ENCODE measurements around the gene ZNF608. TPM values are rescaled to one million over a fixed set of nuclear protein-coding genes. Genes with fewer than 3 reads are reported as not detected.

The ZNF608 gene
- total RNA-seq, 3 donors from 2014 or later (not counting 1 experiment from before 2014, with no cell fraction given): 0.39 to 6.6 TPM; not detected in 1

DNA sequence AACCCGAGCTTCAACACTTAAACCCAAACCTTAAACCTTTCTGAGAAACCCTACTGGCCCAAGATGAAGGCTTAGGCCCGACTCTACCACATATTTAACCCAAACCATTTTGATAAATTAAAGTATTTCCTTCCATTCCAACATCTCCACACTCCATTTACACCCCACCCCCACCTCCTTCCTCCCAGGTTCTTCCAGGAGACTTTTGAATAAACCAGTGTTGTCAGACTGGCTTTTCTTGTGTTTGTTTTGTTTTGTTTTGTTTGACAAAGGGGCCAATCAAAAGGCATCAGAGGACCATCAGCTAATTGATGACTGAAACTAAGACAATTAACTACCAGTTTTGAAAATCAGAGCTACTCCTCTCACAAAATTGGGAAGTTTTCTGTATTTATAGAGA, 4.6 kb upstream of the ZNF608 start:
- peaks cover 23% of the 10 kb centered on the region for H3K4me1 ChIP-seq (ENCODE audit: control insufficient read depth, insufficient read depth, low read length)
- Mint-ChIP-seq H3K36me3 (peaks cover 6% of the 10 kb centered on the region), H3K27ac (no peak overlapping the region), H3K4me3 (no peak overlapping the region), H3K27me3 (ENCODE audit: low read depth in 2 of 2) (peaks cover 29 to 44% of the 10 kb centered on the region in 2 donors), H3K4me1 (peaks cover 32 to 34% of the 10 kb centered on the region in 2 donors), H3K9me3 (peaks cover 0 to 2% of the 10 kb centered on the region in 2 donors)
- peaks cover 12% of the 10 kb centered on the region for H3K27me3 ChIP-seq (ENCODE audit: control insufficient read depth, insufficient read depth, low read length)
- no peak overlapping the region for H3K27ac ChIP-seq (ENCODE audit: low read length)
- 81% methylated on average over 2 of the region's 2 CpGs for WGBS (ENCODE audit: insufficient coverage)
- H3K36me3 ChIP-seq (ENCODE audit: control insufficient read depth, insufficient read depth, low read length): no peaks in the 10 kb centered on the region
- ATAC-seq (no peak), DNase-seq (no peak)
- intact Hi-C loops (cut with micrococcal nuclease): no loop called here
- TF ChIP-seq, protein P1, sequence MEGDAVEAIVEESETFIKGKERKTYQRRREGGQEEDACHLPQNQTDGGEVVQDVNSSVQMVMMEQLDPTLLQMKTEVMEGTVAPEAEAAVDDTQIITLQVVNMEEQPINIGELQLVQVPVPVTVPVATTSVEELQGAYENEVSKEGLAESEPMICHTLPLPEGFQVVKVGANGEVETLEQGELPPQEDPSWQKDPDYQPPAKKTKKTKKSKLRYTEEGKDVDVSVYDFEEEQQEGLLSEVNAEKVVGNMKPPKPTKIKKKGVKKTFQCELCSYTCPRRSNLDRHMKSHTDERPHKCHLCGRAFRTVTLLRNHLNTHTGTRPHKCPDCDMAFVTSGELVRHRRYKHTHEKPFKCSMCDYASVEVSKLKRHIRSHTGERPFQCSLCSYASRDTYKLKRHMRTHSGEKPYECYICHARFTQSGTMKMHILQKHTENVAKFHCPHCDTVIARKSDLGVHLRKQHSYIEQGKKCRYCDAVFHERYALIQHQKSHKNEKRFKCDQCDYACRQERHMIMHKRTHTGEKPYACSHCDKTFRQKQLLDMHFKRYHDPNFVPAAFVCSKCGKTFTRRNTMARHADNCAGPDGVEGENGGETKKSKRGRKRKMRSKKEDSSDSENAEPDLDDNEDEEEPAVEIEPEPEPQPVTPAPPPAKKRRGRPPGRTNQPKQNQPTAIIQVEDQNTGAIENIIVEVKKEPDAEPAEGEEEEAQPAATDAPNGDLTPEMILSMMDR (IDR thresholded peaks at IDR 0.05): no peak
- H3K4me3 ChIP-seq (ENCODE audit: low read length): no peak overlapping the region
- H3K9me3 ChIP-seq (ENCODE audit: control insufficient read depth, insufficient read depth, low read length): no peaks in the 10 kb centered on the region

DNA sequence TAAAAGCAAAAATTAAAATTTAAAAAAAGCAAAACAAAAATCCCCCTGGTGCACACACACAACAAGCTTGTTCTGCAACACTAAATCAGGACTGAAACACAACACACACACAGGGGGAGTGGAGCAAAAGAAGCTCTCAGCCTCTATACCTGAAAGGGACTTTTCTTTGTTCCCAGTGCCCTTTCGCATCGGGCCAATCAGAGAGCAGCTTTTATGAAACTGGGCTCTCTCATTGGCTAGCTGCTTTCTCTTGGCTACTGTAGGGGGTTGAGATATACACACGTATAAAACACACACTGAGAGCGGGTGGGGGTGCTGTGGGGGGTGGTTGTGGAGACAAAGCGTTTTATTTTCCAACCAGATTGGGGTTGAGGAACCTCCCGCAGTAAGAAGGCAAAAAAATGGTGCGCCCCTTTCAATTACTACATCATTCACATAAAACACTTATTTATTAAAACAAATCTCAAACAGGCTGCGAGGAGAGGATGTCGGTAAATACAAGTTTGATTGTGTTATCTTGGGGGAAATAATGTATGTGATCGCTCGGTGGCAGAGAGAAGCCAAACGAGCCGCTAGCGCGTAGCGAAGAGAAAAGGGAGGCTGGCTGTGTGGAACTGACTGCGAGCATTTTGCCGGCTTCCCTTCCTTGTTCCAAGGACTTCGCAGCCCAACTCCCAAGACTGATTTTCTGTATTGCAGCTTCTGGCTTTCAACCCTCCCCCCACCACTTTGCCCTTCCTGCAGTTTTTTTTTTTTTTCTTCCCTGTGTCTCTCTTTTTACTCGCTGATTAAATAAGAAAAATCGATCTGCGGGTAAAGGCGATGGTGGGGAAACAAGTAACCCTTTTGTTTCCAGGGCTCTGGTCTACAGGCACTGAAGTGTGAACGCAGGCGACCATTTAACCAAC, 2.5 kb upstream of the ZNF608 start:
- H3K36me3 Mint-ChIP-seq: peaks cover 6% of the 10 kb centered on the region
- H3K27ac Mint-ChIP-seq: peak overlapping the region in 1 of 2 donors; percentile 66
- DNase-seq (peak in 1 of 2 donors; percentile 33), ATAC-seq (peak; percentile 79 to 81 (median 81))
- TF ChIP-seq, protein P1 (IDR thresholded peaks at IDR 0.05): no peak
- no peaks in the 10 kb centered on the region for H3K36me3 ChIP-seq (ENCODE audit: control insufficient read depth, insufficient read depth, low read length)
- H3K27me3 ChIP-seq (ENCODE audit: control insufficient read depth, insufficient read depth, low read length): peaks cover 29% of the 10 kb centered on the region
- H3K27ac ChIP-seq (ENCODE audit: low read length): peak overlapping the region; percentile 52
- peaks cover 36 to 38% of the 10 kb centered on the region in 2 donors for H3K4me1 Mint-ChIP-seq
- intact Hi-C loops (cut with micrococcal nuclease): loop anchor here (5.0 kb wide), 1 partner anchor 97 kb away; no protein-coding TSS in a partner anchor
- peak overlapping the region; percentile 75 for H3K4me3 Mint-ChIP-seq
- 10% methylated on average over 19 of the region's 25 CpGs for WGBS (ENCODE audit: insufficient coverage)
- H3K27me3 Mint-ChIP-seq (ENCODE audit: low read depth in 2 of 2): peaks cover 18 to 47% of the 10 kb centered on the region in 2 donors
- H3K9me3 ChIP-seq (ENCODE audit: control insufficient read depth, insufficient read depth, low read length): no peaks in the 10 kb centered on the region
- peaks cover 0 to 2% of the 10 kb centered on the region in 2 donors for H3K9me3 Mint-ChIP-seq
- peaks cover 26% of the 10 kb centered on the region for H3K4me1 ChIP-seq (ENCODE audit: control insufficient read depth, insufficient read depth, low read length)
- H3K4me3 ChIP-seq (ENCODE audit: low read length): peak overlapping the region; percentile 39

GRCh38 chr5:124747791-124748686, 1.6 kb upstream of the ZNF608 start:
- peak overlapping the region; percentile 71 for H3K27ac ChIP-seq (ENCODE audit: low read length)
- peak; percentile 44 to 65 (median 52) for ATAC-seq
- peaks cover 18 to 47% of the 10 kb centered on the region in 2 donors for H3K27me3 Mint-ChIP-seq (ENCODE audit: low read depth in 2 of 2)
- H3K4me1 Mint-ChIP-seq: peaks cover 36 to 38% of the 10 kb centered on the region in 2 donors
- no peaks in the 10 kb centered on the region for H3K9me3 ChIP-seq (ENCODE audit: control insufficient read depth, insufficient read depth, low read length)
- H3K27ac Mint-ChIP-seq: peak overlapping the region in 1 of 2 donors; percentile 66
- WGBS (ENCODE audit: insufficient coverage): 5% methylated on average over 10 of the region's 17 CpGs
- no peaks in the 10 kb centered on the region for H3K36me3 ChIP-seq (ENCODE audit: control insufficient read depth, insufficient read depth, low read length)
- peaks cover 6% of the 10 kb centered on the region for H3K36me3 Mint-ChIP-seq
- peak in 1 of 2 donors; percentile 5 for DNase-seq
- peak overlapping the region; percentile 75 for H3K4me3 Mint-ChIP-seq
- intact Hi-C loops (cut with micrococcal nuclease): loop anchor here (5.0 kb wide), 1 partner anchor 96 kb away; no protein-coding TSS in a partner anchor
- TF ChIP-seq, protein P1 (IDR thresholded peaks at IDR 0.05): no peak
- H3K4me3 ChIP-seq (ENCODE audit: low read length): peak overlapping the region; percentile 39
- peaks cover 26% of the 10 kb centered on the region for H3K4me1 ChIP-seq (ENCODE audit: control insufficient read depth, insufficient read depth, low read length)
- H3K9me3 Mint-ChIP-seq: peaks cover 0 to 2% of the 10 kb centered on the region in 2 donors
- H3K27me3 ChIP-seq (ENCODE audit: control insufficient read depth, insufficient read depth, low read length): peaks cover 32% of the 10 kb centered on the region
